HG03442 (cell line): Measurements from ENCODE around the gene EXOC1L.

Source experiments
- ATAC-seq: cut with Tn5 transposase; IDR thresholded peaks from one replicate; pipeline ENCODE4 v1.9.1; 2021; ENCODE audit warnings: mild to moderate bottlenecking, moderate library complexity; ENCODE audit not compliant: unreplicated experiment

The EXOC1L gene

DNA sequence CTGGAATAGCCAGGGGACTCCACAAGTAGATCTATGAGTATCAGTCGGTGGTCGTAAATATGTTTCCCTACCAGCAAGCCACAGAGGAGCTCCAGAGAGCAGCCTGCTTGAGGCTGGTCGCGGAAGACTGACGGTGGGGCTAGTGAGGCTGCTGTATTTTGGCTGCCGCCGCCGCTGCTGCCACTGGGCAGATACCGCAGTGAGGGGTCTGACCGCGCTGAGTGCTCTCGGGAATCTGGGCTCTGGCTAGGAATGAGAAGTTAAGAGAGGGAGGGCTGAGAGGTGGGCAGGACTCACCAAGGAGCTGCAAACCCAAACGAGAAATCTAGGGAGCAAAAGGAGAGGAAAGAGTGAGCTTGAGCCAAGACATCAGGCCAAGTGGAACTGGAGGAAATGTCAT lies at the start of gene EXOC1L:
EXOC1L (plus strand) TSS at position 157 of the 400 bp plus-strand sequence; CDS start at position 394, 237 bp downstream.
- ATAC-seq, result no peak

GRCh38 chr4:55770662-55771061 lies 48.9 kb upstream of the EXOC1L start:
- ATAC-seq, result no peak

- no peak for ATAC-seq
These were observed 38.2 kb upstream of the EXOC1L start for GRCh38 chr4:55781341-55781740.

GRCh38 chr4:55781812-55782211 lies 37.8 kb upstream of the EXOC1L start:
- ATAC-seq, result no peak

DNA sequence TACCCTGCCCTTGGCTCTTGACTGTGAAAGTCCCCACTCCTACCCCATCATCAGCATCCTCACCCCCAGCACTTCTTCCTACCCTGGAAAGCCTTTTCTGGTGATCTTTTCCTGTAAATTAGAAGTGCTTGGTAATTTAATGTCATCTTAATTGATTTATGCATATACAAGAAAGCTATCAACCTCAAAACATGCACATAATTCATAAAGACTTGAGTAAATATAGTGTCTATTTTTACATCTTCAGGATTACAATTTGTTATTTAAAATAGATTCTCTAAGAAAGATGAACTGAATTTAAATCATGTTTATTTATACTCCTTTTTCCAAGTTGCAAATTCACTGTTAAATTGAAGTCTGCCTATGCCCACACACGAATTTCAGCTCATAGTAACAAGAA lies 36.0 kb upstream of the EXOC1L start:
- ATAC-seq, result no peak

DNA sequence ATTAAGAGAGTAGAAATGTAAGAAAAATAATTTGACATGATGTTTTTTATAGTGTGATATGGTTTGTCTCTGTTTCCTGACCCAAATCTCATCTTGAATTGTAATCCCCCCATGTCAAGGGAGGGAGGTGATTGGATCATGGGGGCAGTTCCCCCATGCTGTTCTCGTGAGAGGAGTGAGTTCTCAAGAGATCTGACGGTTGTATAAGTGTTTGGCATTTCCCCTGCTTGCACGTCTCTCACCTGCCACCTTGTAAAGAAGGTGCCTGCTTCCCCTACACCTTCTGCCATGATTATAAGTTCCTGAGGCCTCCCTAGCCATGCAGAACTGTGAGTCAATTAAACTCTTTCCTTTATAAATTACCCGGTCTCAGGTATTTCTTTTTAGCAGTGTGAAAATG lies 34.8 kb upstream of the EXOC1L start:
- ATAC-seq, result no peak

GRCh38 chr4:55791666-55792065 lies 27.9 kb upstream of the EXOC1L start:
- no peak for ATAC-seq

DNA sequence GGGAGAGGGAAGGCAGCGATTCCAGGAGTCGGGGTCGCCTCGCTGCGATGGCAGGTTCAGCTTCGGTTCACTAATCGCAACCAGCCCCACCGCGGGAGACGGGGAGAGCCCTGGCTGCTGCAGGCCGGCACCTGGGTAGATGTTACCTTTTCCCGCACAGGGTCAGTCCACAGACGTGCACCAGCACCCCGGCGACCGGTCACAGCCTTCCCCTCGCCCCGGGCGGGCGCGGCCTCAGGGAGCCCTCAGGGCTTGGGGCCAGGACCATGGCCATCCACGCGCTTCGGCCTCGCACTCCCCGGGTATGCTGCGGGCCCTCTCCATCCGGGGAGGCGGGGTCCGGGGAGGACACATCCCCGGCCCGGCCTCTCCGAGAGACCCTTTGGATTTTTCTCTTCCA lies 26.1 kb upstream of the EXOC1L start:
- no peak for ATAC-seq

- no peak for ATAC-seq
These were observed 25.5 kb upstream of the EXOC1L start for GRCh38 chr4:55794053-55794452.

DNA sequence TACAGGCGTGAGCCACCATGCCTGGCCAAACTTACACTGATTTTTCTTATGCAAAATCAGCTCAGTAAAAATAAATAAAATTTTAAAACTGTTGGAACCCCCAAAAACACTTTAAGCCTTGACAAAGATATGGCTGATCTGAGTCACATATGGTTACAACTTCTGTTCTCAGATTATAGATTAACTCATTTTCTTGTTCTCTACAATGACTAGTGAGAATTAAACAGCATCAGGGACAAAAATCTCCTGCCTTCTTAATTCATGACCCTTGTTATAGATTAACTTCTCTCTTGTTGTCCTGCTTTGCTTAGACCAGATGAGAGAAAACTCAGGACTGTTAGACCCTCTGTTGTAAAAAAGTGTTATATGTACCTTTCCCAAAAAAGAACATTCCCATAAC lies 24.2 kb upstream of the EXOC1L start:
- no peak for ATAC-seq

DNA sequence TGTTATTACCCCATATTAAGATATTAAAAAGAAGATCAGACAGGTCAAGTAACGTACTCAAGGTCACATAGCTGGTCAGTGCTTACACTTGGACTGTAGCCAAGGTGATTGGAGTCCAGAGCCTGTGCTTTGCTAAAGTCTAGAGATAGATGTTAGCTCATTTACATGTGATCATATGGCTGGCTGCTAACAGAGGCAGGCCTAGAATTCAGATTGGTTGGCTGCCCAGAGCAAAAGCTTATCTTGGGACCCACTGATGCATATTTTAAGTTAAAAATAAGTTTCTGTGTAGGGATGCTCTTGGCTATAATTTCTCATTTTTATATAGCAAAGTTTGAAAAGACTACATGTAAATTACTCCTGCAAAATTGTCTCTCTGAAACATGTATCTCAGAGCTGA lies 18.1 kb upstream of the EXOC1L start:
- ATAC-seq, result no peak

GRCh38 chr4:55807556-55807955 lies 12.0 kb upstream of the EXOC1L start:
- no peak for ATAC-seq

DNA sequence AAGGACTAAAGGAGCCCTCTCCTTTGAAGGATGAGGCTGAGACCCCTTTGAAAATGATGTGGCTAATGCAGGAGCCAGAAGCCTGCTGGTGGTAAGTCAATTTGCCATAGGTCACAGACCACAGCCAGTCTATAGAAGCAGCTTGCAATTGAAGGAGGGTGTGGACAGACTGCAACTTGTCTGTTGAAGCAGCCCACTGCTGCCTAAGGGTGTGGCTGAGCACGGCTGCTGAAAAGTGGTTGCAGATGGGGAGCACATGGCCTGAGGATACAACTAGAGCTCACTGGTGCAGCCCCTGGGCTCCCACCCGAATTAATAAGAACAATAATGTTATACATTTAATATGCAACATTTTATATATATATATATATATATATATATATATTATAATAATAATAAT lies 11.4 kb upstream of the EXOC1L start:
- no peak for ATAC-seq

- no peak for ATAC-seq
These were observed 11.0 kb upstream of the EXOC1L start for GRCh38 chr4:55808632-55809031.

DNA sequence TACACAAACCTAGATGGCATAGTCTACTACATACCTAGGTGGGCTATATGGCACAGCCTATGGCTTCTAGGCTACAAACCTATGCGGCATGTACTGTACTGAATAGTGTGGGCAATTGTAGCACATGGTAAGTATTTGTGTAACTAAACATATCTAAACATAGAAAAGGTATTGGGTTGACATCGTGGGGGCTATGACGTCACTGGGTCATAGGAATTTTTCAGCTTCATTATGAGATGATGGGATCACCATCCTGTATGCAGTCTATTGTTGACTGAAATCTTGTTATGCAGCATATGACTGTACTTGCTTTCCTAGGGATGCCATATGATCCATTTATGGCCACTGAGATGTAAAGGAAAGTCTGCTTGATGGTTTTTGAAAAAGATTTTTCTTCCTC lies 1.9 kb upstream of the EXOC1L start:
- ATAC-seq, result no peak

DNA sequence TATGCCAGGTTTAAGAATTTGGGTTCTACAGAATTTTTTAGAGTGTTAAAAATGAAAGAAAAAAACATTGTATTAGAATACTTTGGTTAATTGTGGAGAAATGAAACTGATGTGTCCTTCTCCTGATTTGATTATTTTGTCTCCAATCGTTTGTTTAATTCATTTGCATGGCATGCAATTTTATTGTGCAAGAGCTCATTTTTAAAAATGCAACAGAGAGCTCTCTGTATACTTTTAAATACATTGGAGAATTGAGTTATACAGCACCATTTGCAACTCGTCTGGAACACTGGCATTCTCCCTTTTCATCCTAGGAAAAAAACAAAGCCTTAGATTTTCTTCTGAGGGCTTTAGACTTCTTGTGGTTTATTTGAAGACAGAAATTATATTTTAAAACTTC lies 689 bp downstream of the EXOC1L start:
- ATAC-seq, result no peak

- ATAC-seq, result no peak
These were observed 2.7 kb downstream of the EXOC1L start for GRCh38 chr4:55822329-55822728.

DNA sequence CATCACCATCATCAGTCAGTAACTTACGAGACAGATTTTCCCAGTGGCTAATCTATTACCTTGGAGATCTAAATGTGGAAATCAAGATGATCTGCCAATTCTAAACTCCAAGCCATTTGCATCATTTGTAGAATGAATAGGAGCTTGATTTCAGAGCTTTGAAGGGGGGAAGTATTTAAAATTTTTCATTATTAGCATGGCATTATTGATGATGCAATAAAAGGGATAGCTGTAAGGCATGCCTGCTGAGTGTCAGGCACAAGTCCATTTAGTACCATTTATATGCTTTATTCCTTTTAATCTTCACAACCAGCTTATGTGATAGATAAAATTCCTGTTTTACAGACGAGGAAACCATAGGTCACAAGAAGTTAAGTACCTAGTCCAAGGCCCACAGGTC lies 5.3 kb downstream of the EXOC1L start:
- ATAC-seq, result no peak

GRCh38 chr4:55826986-55827385 lies 7.4 kb downstream of the EXOC1L start:
- no peak for ATAC-seq

DNA sequence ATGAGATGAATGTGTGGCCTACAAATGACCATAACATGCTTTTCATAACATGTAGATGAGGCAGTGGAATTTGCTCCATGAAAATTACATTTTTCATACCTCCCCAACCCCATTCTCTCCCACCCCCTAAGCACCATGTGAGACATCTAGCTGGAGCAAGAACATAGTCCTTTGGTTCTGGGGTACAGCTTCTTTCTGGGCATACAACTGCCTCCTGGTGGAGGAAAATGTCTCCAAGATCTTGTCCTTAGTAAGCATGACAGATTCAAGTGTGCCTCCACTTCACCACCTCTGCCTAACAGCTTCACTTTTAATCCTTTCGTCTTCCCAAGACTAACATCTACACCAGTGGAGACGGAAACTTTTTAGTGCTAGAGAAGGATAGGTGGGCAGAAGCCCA lies 8.0 kb downstream of the EXOC1L start:
- no peak for ATAC-seq

DNA sequence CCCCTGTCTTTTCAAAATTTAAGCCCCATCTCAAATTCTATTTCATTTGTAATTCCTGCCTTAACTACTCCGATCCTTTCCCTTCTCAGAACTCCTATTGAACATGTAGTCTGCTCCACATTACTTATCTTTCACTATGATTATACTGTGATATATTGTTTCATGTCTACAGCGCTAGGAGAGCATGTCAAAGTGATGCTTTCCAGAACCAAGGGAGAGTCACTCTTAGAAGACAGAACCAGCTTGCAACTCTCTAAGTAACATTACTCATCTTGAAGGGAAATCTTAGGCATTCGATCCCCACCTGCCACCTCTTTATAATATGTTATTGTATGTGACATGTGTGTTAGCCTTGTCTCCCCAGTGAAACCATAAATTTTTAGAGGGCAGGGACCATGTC lies 10.5 kb downstream of the EXOC1L start:
- ATAC-seq, result no peak

- ATAC-seq, result no peak
These were observed 11.1 kb downstream of the EXOC1L start for GRCh38 chr4:55830716-55831115.

GRCh38 chr4:55834086-55834795 lies 14.7 kb downstream of the EXOC1L start:
- ATAC-seq, result no peak
